ENCODE measurements around the gene CERK. TPM values are rescaled to one million over a fixed set of nuclear protein-coding genes. Genes with fewer than 3 reads are reported as not detected.

Gene CERK
- total RNA-seq, 1 experiment from 2014 or later, result 45.6 TPM

GRCh38 chr22:46779651-46780050 is 41.6 kb upstream of the CERK start (continued):
- TF ChIP-seq ZMAT4 (CRISPR knock-in tag; IDR thresholded peaks at IDR 0.05) (no peak), GABPB1 (CRISPR knock-in tag; IDR thresholded peaks at IDR 0.05) (no peak), SP1 (CRISPR knock-in tag; conservative IDR thresholded peaks at IDR 0.05) (no peak), OVOL2 (CRISPR knock-in tag; IDR thresholded peaks at IDR 0.05; ENCODE audit: borderline replicate concordance) (no peak)
- TF ChIP-seq, protein P1, sequence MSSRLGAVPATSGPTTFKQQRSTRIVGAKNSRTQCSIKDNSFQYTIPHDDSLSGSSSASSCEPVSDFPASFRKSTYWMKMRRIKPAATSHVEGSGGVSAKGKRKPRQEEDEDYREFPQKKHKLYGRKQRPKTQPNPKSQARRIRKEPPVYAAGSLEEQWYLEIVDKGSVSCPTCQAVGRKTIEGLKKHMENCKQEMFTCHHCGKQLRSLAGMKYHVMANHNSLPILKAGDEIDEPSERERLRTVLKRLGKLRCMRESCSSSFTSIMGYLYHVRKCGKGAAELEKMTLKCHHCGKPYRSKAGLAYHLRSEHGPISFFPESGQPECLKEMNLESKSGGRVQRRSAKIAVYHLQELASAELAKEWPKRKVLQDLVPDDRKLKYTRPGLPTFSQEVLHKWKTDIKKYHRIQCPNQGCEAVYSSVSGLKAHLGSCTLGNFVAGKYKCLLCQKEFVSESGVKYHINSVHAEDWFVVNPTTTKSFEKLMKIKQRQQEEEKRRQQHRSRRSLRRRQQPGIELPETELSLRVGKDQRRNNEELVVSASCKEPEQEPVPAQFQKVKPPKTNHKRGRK (CRISPR knock-in tag; IDR thresholded peaks at IDR 0.05; ENCODE audit: borderline replicate concordance), result no peak

GRCh38 chr22:46779023-46779422 is 41.0 kb upstream of the CERK start:
- Mint-ChIP-seq H3K36me3 (no peaks in the 10 kb centered on the region), H3K4me1 (peaks cover 9% of the 10 kb centered on the region), H3K9me3 (no peaks in the 10 kb centered on the region), H3K4me3 (no peak overlapping the region), H3K27me3 (ENCODE audit: low read depth) (no peaks in the 10 kb centered on the region), H3K27ac (no peak overlapping the region)
- POLR2A ChIA-PET, result no interaction called here
- no peak for ATAC-seq
- TF ChIP-seq GTF2I (CRISPR knock-in tag; conservative IDR thresholded peaks at IDR 0.05), result no peak
- TF ChIP-seq, protein P2, sequence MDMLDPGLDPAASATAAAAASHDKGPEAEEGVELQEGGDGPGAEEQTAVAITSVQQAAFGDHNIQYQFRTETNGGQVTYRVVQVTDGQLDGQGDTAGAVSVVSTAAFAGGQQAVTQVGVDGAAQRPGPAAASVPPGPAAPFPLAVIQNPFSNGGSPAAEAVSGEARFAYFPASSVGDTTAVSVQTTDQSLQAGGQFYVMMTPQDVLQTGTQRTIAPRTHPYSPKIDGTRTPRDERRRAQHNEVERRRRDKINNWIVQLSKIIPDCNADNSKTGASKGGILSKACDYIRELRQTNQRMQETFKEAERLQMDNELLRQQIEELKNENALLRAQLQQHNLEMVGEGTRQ (CRISPR knock-in tag; IDR thresholded peaks at IDR 0.05), result no peak
- no peak for TF ChIP-seq TEAD4 (CRISPR knock-in tag; IDR thresholded peaks at IDR 0.05)
- TF ChIP-seq FOXP4 (CRISPR knock-in tag; IDR thresholded peaks at IDR 0.05), result no peak
- TF ChIP-seq ZNF396 (CRISPR knock-in tag; IDR thresholded peaks at IDR 0.05; ENCODE audit: borderline replicate concordance), result no peak
- TF ChIP-seq, protein P3, sequence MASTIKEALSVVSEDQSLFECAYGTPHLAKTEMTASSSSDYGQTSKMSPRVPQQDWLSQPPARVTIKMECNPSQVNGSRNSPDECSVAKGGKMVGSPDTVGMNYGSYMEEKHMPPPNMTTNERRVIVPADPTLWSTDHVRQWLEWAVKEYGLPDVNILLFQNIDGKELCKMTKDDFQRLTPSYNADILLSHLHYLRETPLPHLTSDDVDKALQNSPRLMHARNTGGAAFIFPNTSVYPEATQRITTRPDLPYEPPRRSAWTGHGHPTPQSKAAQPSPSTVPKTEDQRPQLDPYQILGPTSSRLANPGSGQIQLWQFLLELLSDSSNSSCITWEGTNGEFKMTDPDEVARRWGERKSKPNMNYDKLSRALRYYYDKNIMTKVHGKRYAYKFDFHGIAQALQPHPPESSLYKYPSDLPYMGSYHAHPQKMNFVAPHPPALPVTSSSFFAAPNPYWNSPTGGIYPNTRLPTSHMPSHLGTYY (CRISPR knock-in tag; IDR thresholded peaks at IDR 0.05), result no peak
- no peak for TF ChIP-seq ZNF671 (CRISPR knock-in tag; IDR thresholded peaks at IDR 0.05)
- TF ChIP-seq ELF4 (CRISPR knock-in tag; IDR thresholded peaks at IDR 0.05; ENCODE audit: low read depth), result no peak
- TF ChIP-seq ZBTB21 (CRISPR knock-in tag; IDR thresholded peaks at IDR 0.05; ENCODE audit: borderline replicate concordance), result no peak
- TF ChIP-seq ZBTB43 (CRISPR knock-in tag; IDR thresholded peaks at IDR 0.05), result no peak
- TF ChIP-seq, protein P4, sequence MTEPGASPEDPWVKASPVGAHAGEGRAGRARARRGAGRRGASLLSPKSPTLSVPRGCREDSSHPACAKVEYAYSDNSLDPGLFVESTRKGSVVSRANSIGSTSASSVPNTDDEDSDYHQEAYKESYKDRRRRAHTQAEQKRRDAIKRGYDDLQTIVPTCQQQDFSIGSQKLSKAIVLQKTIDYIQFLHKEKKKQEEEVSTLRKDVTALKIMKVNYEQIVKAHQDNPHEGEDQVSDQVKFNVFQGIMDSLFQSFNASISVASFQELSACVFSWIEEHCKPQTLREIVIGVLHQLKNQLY (CRISPR knock-in tag; IDR thresholded peaks at IDR 0.05), result no peak
- no peak for TF ChIP-seq ETV6 (CRISPR knock-in tag; IDR thresholded peaks at IDR 0.05)
- CTCF ChIA-PET, result interaction anchor here (2.0 kb wide), 1 partner anchor 20 kb away, joined by 10 read pairs; no protein-coding TSS in a partner anchor
- DNase-seq (ENCODE audit: low spot score), result no peak

All from WTC11 (cell line).